ENCODE data around the gene HTRA1. TPM values are rescaled to one million over a fixed set of nuclear protein-coding genes. Genes with fewer than 3 reads are reported as not detected.

The HTRA1 gene
- total RNA-seq, 4 donors from 2014 or later, result 37.1 to 99.4 (median 68.2) TPM

GRCh38 chr10:122549636-122550035 is 88.3 kb downstream of the HTRA1 start:
- H3K4me1 ChIP-seq, result peaks cover 19 to 34% of the 10 kb centered on the region in 2 donors
- H3K27ac ChIP-seq, result no peak overlapping the region
- no peaks in the 10 kb centered on the region for H3K27me3 ChIP-seq
- H3K9me3 ChIP-seq, result no peaks in the 10 kb centered on the region
- WGBS, 2 donors, result 89 to 95% methylated on average over 2 of the region's 2 CpGs
- no peak for DNase-seq
- TF ChIP-seq CTCF (IDR thresholded peaks at IDR 0.05) (no peak), POLR2A (IDR thresholded peaks at IDR 0.05) (no peak)
- no peak overlapping the region for H3K4me3 ChIP-seq (replicated peaks in 1 of 3)
- intact Hi-C loops (cut with DNase I), result loop anchor here (5.0 kb wide), 1 partner anchor 92 kb away; no protein-coding TSS in a partner anchor
- no peaks in the 10 kb centered on the region for H3K36me3 ChIP-seq

DNA sequence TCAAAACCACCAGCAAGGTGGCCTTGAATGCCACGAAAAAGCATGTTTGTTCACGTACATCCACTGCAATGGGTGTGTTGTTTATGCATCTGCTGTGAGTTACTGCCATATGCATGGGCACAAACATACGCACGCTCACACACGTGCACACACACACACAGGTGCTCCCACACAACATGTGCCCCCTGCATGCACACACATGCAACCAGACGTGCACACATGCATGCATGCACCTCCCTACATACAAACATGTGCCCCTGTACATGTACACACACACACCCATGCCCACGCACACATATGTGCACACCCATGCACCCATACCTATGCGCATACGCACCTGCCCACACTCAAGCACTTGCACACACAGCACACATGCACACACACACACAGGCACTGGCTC is 89.1 kb downstream of the HTRA1 start:
- Histone ChIP-seq H3K27me3 (no peaks in the 10 kb centered on the region), H3K4me3 (replicated peaks in 1 of 3) (no peak overlapping the region), H3K27ac (peak overlapping the region in 1 of 3 donors; percentile 62), H3K4me1 (peaks cover 19 to 34% of the 10 kb centered on the region in 2 donors), H3K9me3 (no peaks in the 10 kb centered on the region), H3K36me3 (no peaks in the 10 kb centered on the region)
- WGBS, 2 donors, result 93 to 97% methylated on average over 9 of the region's 9 CpGs
- DNase-seq, result no peak
- no peak for TF ChIP-seq POLR2A (IDR thresholded peaks at IDR 0.05)
- no peak for TF ChIP-seq CTCF (IDR thresholded peaks at IDR 0.05)
- intact Hi-C loops (cut with DNase I), result loop anchor here (5.0 kb wide), 1 partner anchor 93 kb away; no protein-coding TSS in a partner anchor

GRCh38 chr10:122550983-122551382 is 89.6 kb downstream of the HTRA1 start:
- no peaks in the 10 kb centered on the region for H3K9me3 ChIP-seq
- H3K27ac ChIP-seq, result peak overlapping the region in 2 of 3 donors; percentile 46 to 62
- DNase-seq, result peak; percentile 73 to 78
- no peaks in the 10 kb centered on the region for H3K27me3 ChIP-seq
- H3K4me3 ChIP-seq (replicated peaks in 1 of 3), result no peak overlapping the region
- intact Hi-C loops (cut with DNase I), result loop anchor here (5.0 kb wide), 1 partner anchor 94 kb away; no protein-coding TSS in a partner anchor
- H3K4me1 ChIP-seq, result peaks cover 19 to 34% of the 10 kb centered on the region in 2 donors
- H3K36me3 ChIP-seq, result no peaks in the 10 kb centered on the region
- WGBS, 2 donors, result 24 to 38% methylated on average over 3 of the region's 3 CpGs
- TF ChIP-seq POLR2A (IDR thresholded peaks at IDR 0.05) (no peak), CTCF (IDR thresholded peaks at IDR 0.05) (no peak)

DNA sequence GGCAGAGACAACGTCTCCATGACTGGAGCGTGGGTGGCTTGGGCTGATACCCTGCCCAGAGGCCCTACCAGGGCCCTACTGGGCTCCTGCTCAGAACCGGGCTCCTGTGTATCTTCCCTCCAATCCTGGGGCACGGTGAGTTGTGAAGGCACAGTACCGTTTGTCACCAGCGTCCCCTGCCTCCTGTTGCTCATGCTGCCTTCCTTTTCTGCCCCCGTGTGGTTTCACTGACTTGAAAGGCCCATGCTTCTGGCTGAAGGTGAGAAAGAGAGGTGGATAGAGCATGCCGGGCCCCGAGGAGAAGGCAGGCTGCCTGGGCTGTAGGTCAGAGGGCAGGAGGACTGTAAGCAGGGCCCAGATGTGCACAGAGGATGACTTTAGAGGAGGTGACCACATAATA is 90.1 kb downstream of the HTRA1 start:
- no peaks in the 10 kb centered on the region for H3K27me3 ChIP-seq
- no peak for TF ChIP-seq POLR2A (IDR thresholded peaks at IDR 0.05)
- TF ChIP-seq CTCF (IDR thresholded peaks at IDR 0.05), result no peak
- H3K4me3 ChIP-seq (replicated peaks in 1 of 3), result no peak overlapping the region
- peaks cover 19 to 34% of the 10 kb centered on the region in 2 donors for H3K4me1 ChIP-seq
- no peaks in the 10 kb centered on the region for H3K36me3 ChIP-seq
- DNase-seq, result peak in 1 of 2 donors; percentile 5
- WGBS, 2 donors, result 43 to 73% methylated on average over 3 to 9 of the region's 9 CpGs
- intact Hi-C loops (cut with DNase I), result loop anchor here (5.0 kb wide), 1 partner anchor 94 kb away; no protein-coding TSS in a partner anchor
- H3K27ac ChIP-seq, result peak overlapping the region in 2 of 3 donors; percentile 46 to 62
- no peaks in the 10 kb centered on the region for H3K9me3 ChIP-seq

DNA sequence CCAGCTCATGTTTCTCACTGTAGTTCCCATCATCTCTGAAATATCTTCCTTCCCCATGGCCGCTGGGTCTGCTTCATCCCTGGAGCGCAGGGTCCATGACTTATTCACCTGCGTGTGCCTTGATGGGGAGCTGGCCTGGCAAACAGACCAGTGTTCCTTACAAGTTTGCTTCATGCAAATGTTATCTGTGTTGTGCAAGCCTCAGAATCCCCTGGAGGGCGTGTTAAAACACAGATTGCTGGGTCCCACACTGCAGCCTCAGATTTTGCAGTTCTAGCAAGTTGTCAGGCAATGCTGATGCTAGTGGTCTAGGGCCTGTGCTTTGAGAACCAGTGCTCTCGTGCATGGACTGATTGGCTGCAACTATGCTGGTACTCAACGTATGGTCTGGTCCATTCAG is 92.0 kb downstream of the HTRA1 start:
- Histone ChIP-seq H3K4me3 (replicated peaks in 1 of 3) (no peak overlapping the region), H3K36me3 (no peaks in the 10 kb centered on the region), H3K9me3 (no peaks in the 10 kb centered on the region), H3K27me3 (no peaks in the 10 kb centered on the region), H3K27ac (no peak overlapping the region), H3K4me1 (peaks cover 14 to 25% of the 10 kb centered on the region in 2 donors)
- WGBS, 2 donors, result 92 to 97% methylated on average over 6 of the region's 6 CpGs
- intact Hi-C loops (cut with DNase I), result loop anchor here (5.0 kb wide), 1 partner anchor 96 kb away; no protein-coding TSS in a partner anchor
- TF ChIP-seq CTCF (IDR thresholded peaks at IDR 0.05), result no peak
- no peak for TF ChIP-seq POLR2A (IDR thresholded peaks at IDR 0.05)
- no peak for DNase-seq

Measured in thyroid gland (tissue), 4 donors.